Erythroblast (primary cell): ENCODE measurements around the gene RYR2.
A peak's percentile ranks its signal among the peaks of the same experiment; 100 is the strongest.

ENCODE experiments used
- DNase-seq, 2 experiments: peaks; one replicate each; lab custom pipeline; 2025; lab: John Stamatoyannopoulos, UW
- GATA1 ChIP-seq: IDR thresholded peaks from 2 replicates; pipeline ENCODE4 v1.6.1; 2011; ENCODE audit warnings: low read depth, mild to moderate bottlenecking, control low read depth, low read length, moderate library complexity
- POLR2A ChIP-seq: IDR thresholded peaks from 2 replicates; pipeline ENCODE4 v1.6.1; 2011; ENCODE audit warnings: mild to moderate bottlenecking, low read length

RYR2 gene

GRCh38 chr1:237041795-237042525 is at the start of gene RYR2:
Gene RYR2 (plus strand): TSS chr1:237042184. CDS start chr1:237042522, 338 bp downstream.
- TF ChIP-seq POLR2A (no peak), GATA1 (no peak)
- peak; percentile 20 to 32 for DNase-seq

- TF ChIP-seq GATA1 (no peak), POLR2A (no peak)
- no peak for DNase-seq
These were observed 49.5 kb upstream of the RYR2 start for GRCh38 chr1:236992449-236992848.

GRCh38 chr1:236994450-236994849 is 47.5 kb upstream of the RYR2 start:
- TF ChIP-seq POLR2A = no peak
- no peak for TF ChIP-seq GATA1
- DNase-seq = no peak

GRCh38 chr1:236997361-236997760 is 44.6 kb upstream of the RYR2 start:
- TF ChIP-seq POLR2A (no peak), GATA1 (no peak)
- DNase-seq = no peak

- no peak for DNase-seq
- TF ChIP-seq POLR2A (no peak), GATA1 (no peak)
These were observed 44.1 kb upstream of the RYR2 start for GRCh38 chr1:236997882-236998281.

GRCh38 chr1:236998546-236998945 is 43.4 kb upstream of the RYR2 start:
- no peak for DNase-seq
- TF ChIP-seq GATA1 (no peak), POLR2A (no peak)

- no peak for DNase-seq
These were observed 41.8 kb upstream of the RYR2 start for GRCh38 chr1:237000191-237000590.

GRCh38 chr1:237003516-237003915 is 38.5 kb upstream of the RYR2 start:
- no peak for TF ChIP-seq POLR2A
- no peak for TF ChIP-seq GATA1
- no peak for DNase-seq

More at GRCh38 chr1:237000191-237000590, 41.8 kb upstream of the RYR2 start:
- TF ChIP-seq POLR2A = no peak
- no peak for TF ChIP-seq GATA1

- no peak for DNase-seq
- TF ChIP-seq GATA1 (no peak), POLR2A (no peak)
These were observed 37.9 kb upstream of the RYR2 start, which contains the start of gene MT1HL1 for GRCh38 chr1:237004116-237004515. Gene MT1HL1 (minus strand): TSS chr1:237004441. CDS start chr1:237004372, 69 bp downstream.

GRCh38 chr1:237005674-237006073 is 36.3 kb upstream of the RYR2 start:
- TF ChIP-seq GATA1 (no peak), POLR2A (no peak)
- DNase-seq = no peak

GRCh38 chr1:237007147-237007881 is 34.7 kb upstream of the RYR2 start:
- no peak for TF ChIP-seq GATA1
- no peak for DNase-seq

GRCh38 chr1:237009611-237010010 is 32.4 kb upstream of the RYR2 start:
- TF ChIP-seq GATA1 = no peak
- TF ChIP-seq POLR2A = no peak
- DNase-seq = no peak

- no peak for TF ChIP-seq GATA1
- TF ChIP-seq POLR2A = no peak
These were observed 30.6 kb upstream of the RYR2 start for GRCh38 chr1:237011432-237011831.

GRCh38 chr1:237012361-237012760 is 29.6 kb upstream of the RYR2 start:
- no peak for DNase-seq
- no peak for TF ChIP-seq GATA1
- no peak for TF ChIP-seq POLR2A

More at GRCh38 chr1:237011432-237011831, 30.6 kb upstream of the RYR2 start:
- no peak for DNase-seq
